ENCODE measurements around the gene BCO2. TPM values are rescaled to one million over a fixed set of nuclear protein-coding genes. Genes with fewer than 3 reads are reported as not detected.

The BCO2 gene
- total RNA-seq, 3 donors from 2014 or later (not counting 1 experiment from before 2014, with no cell fraction given) = 3.9 to 7.2 (median 5.8) TPM

- Mint-ChIP-seq H3K9me3 (no peaks in the 10 kb centered on the region), H3K36me3 (no peaks in the 10 kb centered on the region), H3K27ac (no peak overlapping the region), H3K27me3 (ENCODE audit: low read depth in 2 of 2) (no peaks in the 10 kb centered on the region), H3K4me1 (no peaks in the 10 kb centered on the region), H3K4me3 (no peak overlapping the region)
- no peak overlapping the region for H3K27ac ChIP-seq (ENCODE audit: low read length)
- no peaks in the 10 kb centered on the region for H3K36me3 ChIP-seq (ENCODE audit: control insufficient read depth, insufficient read depth, low read length)
- 91% methylated on average over 5 of the region's 5 CpGs for WGBS (ENCODE audit: insufficient coverage)
- H3K27me3 ChIP-seq (ENCODE audit: control insufficient read depth, insufficient read depth, low read length) = no peaks in the 10 kb centered on the region
- H3K9me3 ChIP-seq (ENCODE audit: control insufficient read depth, insufficient read depth, low read length) = no peaks in the 10 kb centered on the region
- DNase-seq (no peak), ATAC-seq (no peak)
- no peak for TF ChIP-seq CTCF (IDR thresholded peaks at IDR 0.05)
- H3K4me3 ChIP-seq (ENCODE audit: low read length) = no peak overlapping the region
- H3K4me1 ChIP-seq (ENCODE audit: control insufficient read depth, insufficient read depth, low read length) = no peaks in the 10 kb centered on the region
- intact Hi-C loops (cut with micrococcal nuclease) = no loop called here
Measured at GRCh38 chr11:112150517-112150916, 24.8 kb upstream of the BCO2 start.

GRCh38 chr11:112156153-112156955 is 19.0 kb upstream of the BCO2 start:
- peaks cover 13 to 17% of the 10 kb centered on the region in 2 donors for H3K4me1 Mint-ChIP-seq
- no peak overlapping the region for H3K4me3 Mint-ChIP-seq
- no peaks in the 10 kb centered on the region for H3K36me3 Mint-ChIP-seq
- Histone ChIP-seq H3K36me3 (ENCODE audit: control insufficient read depth, insufficient read depth, low read length) (no peaks in the 10 kb centered on the region), H3K4me1 (ENCODE audit: control insufficient read depth, insufficient read depth, low read length) (no peaks in the 10 kb centered on the region), H3K27ac (ENCODE audit: low read length) (no peak overlapping the region), H3K27me3 (ENCODE audit: control insufficient read depth, insufficient read depth, low read length) (no peaks in the 10 kb centered on the region), H3K9me3 (ENCODE audit: control insufficient read depth, insufficient read depth, low read length) (no peaks in the 10 kb centered on the region), H3K4me3 (ENCODE audit: low read length) (no peak overlapping the region)
- intact Hi-C loops (cut with micrococcal nuclease) = no loop called here
- no peak for ATAC-seq
- WGBS (ENCODE audit: insufficient coverage) = 81% methylated on average over 4 of the region's 5 CpGs
- H3K9me3 Mint-ChIP-seq = no peaks in the 10 kb centered on the region
- no peak for TF ChIP-seq CTCF (IDR thresholded peaks at IDR 0.05)
- H3K27me3 Mint-ChIP-seq (ENCODE audit: low read depth in 2 of 2) = no peaks in the 10 kb centered on the region
- no peak overlapping the region for H3K27ac Mint-ChIP-seq
- no peak for DNase-seq

GRCh38 chr11:112156956-112157766 is 18.2 kb upstream of the BCO2 start:
- no peaks in the 10 kb centered on the region for H3K36me3 Mint-ChIP-seq

More at GRCh38 chr11:112156956-112157766, 18.2 kb upstream of the BCO2 start:
- TF ChIP-seq CTCF (IDR thresholded peaks at IDR 0.05) = no peak
- DNase-seq = no peak
- Mint-ChIP-seq H3K27ac (no peak overlapping the region), H3K4me1 (peaks cover 17% of the 10 kb centered on the region in 2 donors), H3K9me3 (no peaks in the 10 kb centered on the region), H3K4me3 (no peak overlapping the region), H3K27me3 (ENCODE audit: low read depth in 2 of 2) (no peaks in the 10 kb centered on the region)
- Histone ChIP-seq H3K27me3 (ENCODE audit: control insufficient read depth, insufficient read depth, low read length) (no peaks in the 10 kb centered on the region), H3K27ac (ENCODE audit: low read length) (no peak overlapping the region), H3K4me3 (ENCODE audit: low read length) (no peak overlapping the region), H3K9me3 (ENCODE audit: control insufficient read depth, insufficient read depth, low read length) (no peaks in the 10 kb centered on the region), H3K36me3 (ENCODE audit: control insufficient read depth, insufficient read depth, low read length) (no peaks in the 10 kb centered on the region), H3K4me1 (ENCODE audit: control insufficient read depth, insufficient read depth, low read length) (no peaks in the 10 kb centered on the region)
- no peak for ATAC-seq
- intact Hi-C loops (cut with micrococcal nuclease) = no loop called here
- 86% methylated on average over 4 of the region's 4 CpGs for WGBS (ENCODE audit: insufficient coverage)
